Colonic mucosa (tissue), 4 donors: ENCODE data around the gene HEATR9. TPM values are rescaled to one million over a fixed set of nuclear protein-coding genes. Genes with fewer than 3 reads are reported as not detected.

Experiments used
- DNase-seq: peaks from one replicate; pipeline ENCODE4 v3.0.0-alpha.2; 2020
- H3K27ac ChIP-seq: fragments of 200-600 bp; one replicate; pipeline ENCODE4 v1.8.0; 2021
- H3K27me3 ChIP-seq: fragments of 200-600 bp; one replicate; pipeline ENCODE4 v1.8.0; 2021
- H3K36me3 ChIP-seq: fragments of 200-600 bp; one replicate; pipeline ENCODE4 v1.8.0; 2021
- H3K4me1 ChIP-seq: fragments of 200-600 bp; one replicate; pipeline ENCODE4 v1.8.0; 2021; ENCODE audit warnings: mild to moderate bottlenecking
- H3K4me3 ChIP-seq: fragments of 200-600 bp; one replicate; pipeline ENCODE4 v1.8.0; 2021
- H3K9ac ChIP-seq, 2 donors: one replicate each; pipeline ENCODE4 v1.7.0; 2013; ENCODE audit warnings: control low read depth in 2 of 2, low read depth in 2 of 2, low read length in 2 of 2
- H3K9me3 ChIP-seq: fragments of 200-600 bp; one replicate; pipeline ENCODE4 v1.8.0; 2021
- CTCF ChIP-seq: fragments of 200-600 bp; IDR thresholded peaks from one replicate; pipeline ENCODE4 v1.8.0; 2022; ENCODE audit warnings: antibody characterized with exemption, mild to moderate bottlenecking
- intact Hi-C: fragments of 100-400 bp; cut with DNase I; formaldehyde crosslinking; loops from one replicate; pipeline ENCODE4 v1.14.1; 2022
- total RNA-seq, 2 donors: library from RNA; stranded (reverse); fragmentation: NEBNext Ultra II Directional in 1 of 2; extraction: Animal tissue kit (Norgen Biotek cat#: 25700) in 1 of 2; gene quantifications; one replicate each; pipeline ENCODE4 v1.2.1, GENCODE V29; 2021
- donor health status: healthy.
- donor health status: DM: no; HTN: no; CAD: no.
- donor health status: DM: no; HTN: no; CAD: no.

HEATR9 gene
- total RNA-seq, 2 donors from 2014 or later, result not detected

- intact Hi-C loops, result no loop called here
- Histone ChIP-seq H3K9me3 (no peaks in the 10 kb centered on the region), H3K27me3 (no peaks in the 10 kb centered on the region), H3K36me3 (no peaks in the 10 kb centered on the region), H3K27ac (no peak overlapping the region), H3K4me3 (no peak overlapping the region), H3K4me1 (no peaks in the 10 kb centered on the region), H3K9ac (no peak overlapping the region)
- TF ChIP-seq CTCF, result no peak
- DNase-seq, result no peak
Measured at GRCh38 chr17:35912942-35913341, 44.3 kb upstream of the HEATR9 start.

- no peak overlapping the region for H3K4me3 ChIP-seq
- H3K27me3 ChIP-seq, result no peaks in the 10 kb centered on the region
- H3K9ac ChIP-seq, result no peak overlapping the region
- H3K27ac ChIP-seq, result no peak overlapping the region
- no peak for TF ChIP-seq CTCF
- no peak for DNase-seq
- no peaks in the 10 kb centered on the region for H3K9me3 ChIP-seq
- H3K36me3 ChIP-seq, result no peaks in the 10 kb centered on the region
- intact Hi-C loops, result no loop called here
- no peaks in the 10 kb centered on the region for H3K4me1 ChIP-seq
Measured at GRCh38 chr17:35912339-35912912, 43.7 kb upstream of the HEATR9 start.

GRCh38 chr17:35909408-35909807, 40.7 kb upstream of the HEATR9 start:
- H3K4me1 ChIP-seq, result no peaks in the 10 kb centered on the region
- H3K9ac ChIP-seq, result no peak overlapping the region
- no peaks in the 10 kb centered on the region for H3K9me3 ChIP-seq
- TF ChIP-seq CTCF, result no peak
- DNase-seq, result no peak
- no peaks in the 10 kb centered on the region for H3K27me3 ChIP-seq
- no peak overlapping the region for H3K27ac ChIP-seq
- no peaks in the 10 kb centered on the region for H3K36me3 ChIP-seq
- no peak overlapping the region for H3K4me3 ChIP-seq
- intact Hi-C loops, result no loop called here

- no peak for DNase-seq
- Histone ChIP-seq H3K27me3 (no peaks in the 10 kb centered on the region), H3K9ac (no peak overlapping the region), H3K27ac (no peak overlapping the region), H3K4me3 (no peak overlapping the region), H3K9me3 (no peaks in the 10 kb centered on the region), H3K4me1 (no peaks in the 10 kb centered on the region), H3K36me3 (no peaks in the 10 kb centered on the region)
- intact Hi-C loops, result no loop called here
- no peak for TF ChIP-seq CTCF
Measured at GRCh38 chr17:35907691-35908090, 39.0 kb upstream of the HEATR9 start.

GRCh38 chr17:35906926-35907637, 38.4 kb upstream of the HEATR9 start:
- no peak overlapping the region for H3K9ac ChIP-seq
- H3K27me3 ChIP-seq, result no peaks in the 10 kb centered on the region
- DNase-seq, result no peak
- intact Hi-C loops, result no loop called here
- H3K4me3 ChIP-seq, result no peak overlapping the region
- H3K9me3 ChIP-seq, result no peaks in the 10 kb centered on the region
- H3K27ac ChIP-seq, result no peak overlapping the region
- no peak for TF ChIP-seq CTCF
- H3K36me3 ChIP-seq, result no peaks in the 10 kb centered on the region
- no peaks in the 10 kb centered on the region for H3K4me1 ChIP-seq
